ENCODE results near the gene SBF1. TPM values are rescaled to one million over a fixed set of nuclear protein-coding genes. Genes with fewer than 3 reads are reported as not detected.

SBF1 gene
- total RNA-seq, 1 donor from 2014 or later, result 105 TPM

GRCh38 chr22:50440544-50441249 is 34.1 kb downstream of the SBF1 start:
- H3K9me3 Mint-ChIP-seq, result no peaks in the 10 kb centered on the region
- no peak overlapping the region for H3K4me3 Mint-ChIP-seq
- no peaks in the 10 kb centered on the region for H3K4me1 Mint-ChIP-seq
- TF ChIP-seq CTCF (IDR thresholded peaks at IDR 0.05; ENCODE audit: unreplicated experiment), result no peak
- no peak for DNase-seq (ENCODE audit: low spot score in 2 of 2, unreplicated experiment in 2 of 2)
- H3K27me3 Mint-ChIP-seq (ENCODE audit: low read depth), result no peaks in the 10 kb centered on the region
- H3K36me3 Mint-ChIP-seq, result peaks cover 3% of the 10 kb centered on the region
- no peak overlapping the region for H3K27ac Mint-ChIP-seq

- no peak for DNase-seq (ENCODE audit: low spot score in 2 of 2, unreplicated experiment in 2 of 2)
- TF ChIP-seq CTCF (IDR thresholded peaks at IDR 0.05; ENCODE audit: unreplicated experiment), result no peak
- Mint-ChIP-seq H3K4me1 (no peaks in the 10 kb centered on the region), H3K27me3 (ENCODE audit: low read depth) (no peaks in the 10 kb centered on the region), H3K4me3 (no peak overlapping the region), H3K9me3 (no peaks in the 10 kb centered on the region), H3K36me3 (peaks cover 6% of the 10 kb centered on the region), H3K27ac (no peak overlapping the region)
Observed at GRCh38 chr22:50439871-50440331, 34.9 kb downstream of the SBF1 start.

GRCh38 chr22:50439314-50439870 is 35.4 kb downstream of the SBF1 start:
- no peaks in the 10 kb centered on the region for H3K4me1 Mint-ChIP-seq
- H3K27me3 Mint-ChIP-seq (ENCODE audit: low read depth), result no peaks in the 10 kb centered on the region
- no peak overlapping the region for H3K4me3 Mint-ChIP-seq
- peaks cover 6% of the 10 kb centered on the region for H3K36me3 Mint-ChIP-seq
- H3K27ac Mint-ChIP-seq, result no peak overlapping the region
- DNase-seq (ENCODE audit: low spot score in 2 of 2, unreplicated experiment in 2 of 2), result no peak
- H3K9me3 Mint-ChIP-seq, result no peaks in the 10 kb centered on the region
- TF ChIP-seq CTCF (IDR thresholded peaks at IDR 0.05; ENCODE audit: unreplicated experiment), result no peak

GRCh38 chr22:50438305-50439275 is 36.2 kb downstream of the SBF1 start:
- Mint-ChIP-seq H3K36me3 (peaks cover 6% of the 10 kb centered on the region), H3K27ac (no peak overlapping the region)

More at GRCh38 chr22:50438305-50439275, 36.2 kb downstream of the SBF1 start:
- Mint-ChIP-seq H3K4me1 (no peaks in the 10 kb centered on the region), H3K9me3 (no peaks in the 10 kb centered on the region), H3K4me3 (no peak overlapping the region), H3K27me3 (ENCODE audit: low read depth) (no peaks in the 10 kb centered on the region)
- no peak for DNase-seq (ENCODE audit: low spot score in 2 of 2, unreplicated experiment in 2 of 2)
- no peak for TF ChIP-seq CTCF (IDR thresholded peaks at IDR 0.05; ENCODE audit: unreplicated experiment)

All from mesothelial cell of epicardium (in vitro differentiated cells).